Occipital lobe (tissue), 2 donors: ENCODE data around the gene CIB4. TPM values are rescaled to one million over a fixed set of nuclear protein-coding genes. Genes with fewer than 3 reads are reported as not detected.
"Not testable (repeated sequence)": the region's sequence is repeated elsewhere in the genome, so short reads cannot be mapped to it uniquely, and the experiment has no call there.

ENCODE experiments used
- DNase-seq: peaks from one replicate; lab custom pipeline; 2025; lab: John Stamatoyannopoulos, UW
- total RNA-seq: library from RNA; depleted of rRNA; stranded (reverse); fragments of >200 nt; gene quantifications from one replicate; pipeline ENCODE4 v1.2.3, GENCODE V29; 2014

Gene CIB4
- total RNA-seq, 1 donor from 2014 or later, result not detected

- no peak for DNase-seq
Observed at GRCh38 chr2:26570083-26570430, 71.1 kb downstream of the CIB4 start.

- no peak for DNase-seq
Observed at GRCh38 chr2:26569216-26570082, 71.7 kb downstream of the CIB4 start.

GRCh38 chr2:26568076-26568890 lies 72.9 kb downstream of the CIB4 start:
- no peak for DNase-seq

GRCh38 chr2:26567534-26567933 lies 73.6 kb downstream of the CIB4 start:
- DNase-seq, result no peak

GRCh38 chr2:26566731-26567130 lies 74.4 kb downstream of the CIB4 start:
- DNase-seq, result not testable (repeated sequence)

- DNase-seq, result no peak
Observed at GRCh38 chr2:26566081-26566375, 75.1 kb downstream of the CIB4 start.

GRCh38 chr2:26564121-26564644 lies 77.0 kb downstream of the CIB4 start:
- DNase-seq, result no peak

GRCh38 chr2:26563686-26564085 lies 77.5 kb downstream of the CIB4 start:
- no peak for DNase-seq

GRCh38 chr2:26562811-26563645 lies 78.1 kb downstream of the CIB4 start:
- DNase-seq, result no peak

GRCh38 chr2:26561918-26562810 lies 79.0 kb downstream of the CIB4 start:
- DNase-seq, result no peak

- no peak for DNase-seq
Observed at GRCh38 chr2:26561376-26561775, 79.8 kb downstream of the CIB4 start.

- no peak for DNase-seq
Observed at GRCh38 chr2:26560892-26561291, 80.3 kb downstream of the CIB4 start.

- DNase-seq, result no peak
Observed at GRCh38 chr2:26559556-26559955, 81.6 kb downstream of the CIB4 start.

- DNase-seq, result no peak
Observed at GRCh38 chr2:26559044-26559405, 82.1 kb downstream of the CIB4 start.

GRCh38 chr2:26558271-26559043 lies 82.7 kb downstream of the CIB4 start:
- DNase-seq, result no peak

GRCh38 chr2:26557244-26557925 lies 83.8 kb downstream of the CIB4 start:
- no peak for DNase-seq

- DNase-seq, result no peak
Observed at GRCh38 chr2:26556309-26557243, 84.6 kb downstream of the CIB4 start.
